NB4 (cell line): ENCODE results near the gene TRIM9.

Experiments
- DNase-seq: peaks from one replicate; pipeline ENCODE4 v3.0.0; 2010; ENCODE audit warnings: low read depth
- H3K4me3 ChIP-seq: one replicate; pipeline ENCODE4 v1.5.1; 2011; ENCODE audit warnings: mild to moderate bottlenecking, low read depth, low read length, moderate library complexity
- CTCF ChIP-seq: IDR thresholded peaks from one replicate; pipeline ENCODE4 v1.5.1; 2012; ENCODE audit warnings: low read depth, low read length
- MAX ChIP-seq: IDR thresholded peaks from 2 replicates; pipeline ENCODE4 v1.6.1; 2011; ENCODE audit warnings: low read depth, low read length
- MYC ChIP-seq: IDR thresholded peaks from 2 replicates; pipeline ENCODE4 v1.6.1; 2011; ENCODE audit warnings: low read depth, low read length
- POLR2A ChIP-seq: IDR thresholded peaks from 2 replicates; pipeline ENCODE4 v1.6.1; 2011; ENCODE audit warnings: mild to moderate bottlenecking; ENCODE audit not compliant: insufficient read length; ENCODE audit errors: extremely low read depth

The TRIM9 gene

GRCh38 chr14:51116682-51117081 is 21.8 kb upstream of the TRIM9 start:
- DNase-seq: no peak
- TF ChIP-seq CTCF: no peak
- TF ChIP-seq MYC: no peak
- no peak for TF ChIP-seq MAX
- no peak for TF ChIP-seq POLR2A
- no peak overlapping the region for H3K4me3 ChIP-seq

- TF ChIP-seq MAX (no peak), POLR2A (no peak), MYC (no peak), CTCF (no peak)
- no peak overlapping the region for H3K4me3 ChIP-seq
- no peak for DNase-seq
Measured at GRCh38 chr14:51109651-51110050, 14.7 kb upstream of the TRIM9 start.

- no peak for TF ChIP-seq MAX
- TF ChIP-seq POLR2A: no peak
- TF ChIP-seq CTCF: no peak
- no peak overlapping the region for H3K4me3 ChIP-seq
- DNase-seq: no peak
Measured at GRCh38 chr14:51107801-51108200, 12.9 kb upstream of the TRIM9 start.

GRCh38 chr14:51104467-51104866 is 9.6 kb upstream of the TRIM9 start:
- no peak for DNase-seq
- TF ChIP-seq MYC (no peak), POLR2A (no peak), MAX (no peak), CTCF (no peak)
- no peak overlapping the region for H3K4me3 ChIP-seq

- H3K4me3 ChIP-seq: no peak overlapping the region
- TF ChIP-seq MAX (no peak), MYC (no peak), CTCF (no peak), POLR2A (no peak)
- DNase-seq: no peak
Measured at GRCh38 chr14:51097287-51097686, 2.4 kb upstream of the TRIM9 start.

GRCh38 chr14:51096870-51097269 is 2.0 kb upstream of the TRIM9 start:
- TF ChIP-seq POLR2A (no peak), MAX (no peak), MYC (no peak), CTCF (no peak)
- no peak overlapping the region for H3K4me3 ChIP-seq
- no peak for DNase-seq
